NCI-H2107 (cell line): ENCODE data around the gene GPR27.

Source experiments
- DNase-seq: peaks from one replicate; lab custom pipeline; 2025; lab: John Stamatoyannopoulos, UW

The GPR27 gene

DNA sequence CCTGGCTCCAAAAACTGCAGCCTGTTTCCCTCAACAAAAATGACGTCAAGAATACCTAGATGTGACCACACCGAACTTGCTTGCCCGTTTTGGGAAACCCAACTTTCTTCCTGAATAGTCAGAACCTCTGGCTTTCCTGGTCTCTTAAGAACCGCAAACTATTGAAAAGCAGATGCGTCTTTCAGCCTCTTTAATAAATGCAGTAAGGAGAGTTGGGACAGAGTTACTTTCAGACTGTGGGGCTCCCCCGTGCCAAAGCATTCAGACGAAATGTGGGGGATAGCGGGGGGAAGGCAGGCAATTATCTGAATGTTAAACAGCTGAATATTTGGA, 32.5 kb downstream of the GPR27 start:
- DNase-seq: no peak

DNA sequence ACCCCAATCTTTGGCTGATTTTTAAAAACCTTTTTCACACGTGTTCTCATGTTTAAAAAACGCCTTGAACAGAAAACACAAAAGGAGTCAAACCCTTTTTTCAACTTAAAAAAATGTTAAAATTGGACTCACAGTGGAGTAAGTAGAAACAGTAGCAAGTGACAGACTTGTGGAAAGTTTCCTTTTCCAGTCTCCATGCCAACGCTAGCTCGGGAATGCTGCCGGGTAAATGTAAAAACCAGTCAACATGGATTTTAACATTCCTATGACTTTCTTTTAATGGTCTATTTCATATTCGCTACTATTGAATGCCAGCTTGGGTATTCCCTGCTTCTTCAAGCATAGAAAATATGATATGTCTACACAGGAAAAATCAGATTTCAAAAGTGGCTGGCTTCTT, 32.9 kb downstream of the GPR27 start:
- no peak for DNase-seq

DNA sequence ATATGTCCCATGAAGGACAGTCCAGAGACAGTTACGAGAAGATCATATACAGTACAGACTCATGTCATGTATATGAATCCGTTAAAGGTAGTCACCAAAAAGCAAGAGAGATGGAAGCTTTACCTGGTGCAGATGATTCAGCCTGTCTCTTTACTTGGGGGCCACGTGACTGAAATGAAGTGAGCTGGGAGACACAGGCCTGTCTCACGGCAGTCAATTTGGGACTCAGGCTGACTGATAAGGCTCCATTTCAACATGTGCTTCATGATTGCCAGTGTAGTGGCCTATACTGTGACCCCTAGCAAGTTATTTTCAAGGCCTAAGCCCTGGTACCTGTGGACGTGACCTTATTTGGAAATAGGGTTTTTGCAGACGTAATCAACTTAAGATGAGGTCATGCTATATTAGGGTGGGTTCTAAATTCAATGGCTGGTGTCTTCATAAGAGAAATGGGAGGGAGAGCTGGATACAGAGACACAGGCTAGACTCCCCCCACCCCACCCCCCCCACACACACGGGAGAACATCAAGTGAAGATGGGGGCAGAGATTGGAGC, 34.3 kb downstream of the GPR27 start:
- DNase-seq: no peak

DNA sequence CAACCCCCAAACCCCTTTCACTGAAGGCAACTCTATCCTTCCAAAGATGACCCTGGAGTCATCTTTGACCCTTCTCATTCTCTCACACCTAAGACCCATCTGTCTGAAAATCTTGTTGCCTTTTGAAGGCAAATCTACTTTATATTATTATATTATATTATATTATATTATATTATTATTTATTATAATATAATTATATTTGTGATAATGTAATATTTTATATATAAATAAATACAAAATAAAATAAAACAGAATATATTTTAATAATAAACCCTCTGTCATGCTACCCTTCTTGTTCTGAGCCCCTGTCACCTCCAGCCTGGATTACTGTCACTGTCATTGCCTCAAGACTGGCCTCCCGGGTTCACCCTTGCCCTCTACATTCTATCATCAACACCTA, 36.3 kb downstream of the GPR27 start:
- DNase-seq: no peak

DNA sequence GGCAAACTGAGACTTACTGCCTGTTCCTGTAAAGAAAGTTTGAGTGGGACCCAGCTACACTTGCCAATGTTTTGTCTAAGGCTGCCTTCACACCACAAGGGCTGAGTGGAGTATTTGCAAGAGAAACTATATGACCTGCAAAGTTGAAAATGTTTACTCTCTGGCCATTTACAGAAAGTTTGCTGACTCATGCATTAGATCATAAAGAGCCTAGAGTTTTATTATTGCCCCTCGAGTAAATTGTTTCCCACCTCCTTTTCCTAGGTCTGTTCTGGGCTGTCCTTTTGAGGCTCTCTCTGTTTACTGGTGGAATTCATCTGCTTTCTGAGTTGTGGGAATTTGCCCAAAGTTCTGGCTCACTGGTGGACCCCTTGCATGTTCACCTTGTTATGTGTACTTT, 38.0 kb downstream of the GPR27 start:
- no peak for DNase-seq

DNA sequence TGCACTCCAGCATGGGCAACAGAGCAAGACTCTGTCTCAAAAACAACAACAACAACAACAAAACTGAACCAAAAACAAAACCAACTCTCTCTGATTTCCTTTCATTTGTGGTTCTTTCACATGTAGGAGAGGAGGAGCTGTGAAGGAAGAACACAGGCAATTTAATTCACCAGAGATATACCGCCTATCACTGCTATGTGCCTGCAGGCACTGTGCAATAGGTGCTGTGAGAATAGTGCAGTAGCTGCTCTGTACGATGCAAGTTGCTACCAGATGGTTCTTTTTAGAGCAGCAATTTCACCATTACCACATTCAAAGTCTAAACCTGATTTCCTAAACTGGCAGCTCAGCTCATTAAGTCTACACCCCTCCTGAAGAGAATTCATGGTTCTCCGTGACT, 42.6 kb downstream of the GPR27 start:
- DNase-seq: no peak

DNA sequence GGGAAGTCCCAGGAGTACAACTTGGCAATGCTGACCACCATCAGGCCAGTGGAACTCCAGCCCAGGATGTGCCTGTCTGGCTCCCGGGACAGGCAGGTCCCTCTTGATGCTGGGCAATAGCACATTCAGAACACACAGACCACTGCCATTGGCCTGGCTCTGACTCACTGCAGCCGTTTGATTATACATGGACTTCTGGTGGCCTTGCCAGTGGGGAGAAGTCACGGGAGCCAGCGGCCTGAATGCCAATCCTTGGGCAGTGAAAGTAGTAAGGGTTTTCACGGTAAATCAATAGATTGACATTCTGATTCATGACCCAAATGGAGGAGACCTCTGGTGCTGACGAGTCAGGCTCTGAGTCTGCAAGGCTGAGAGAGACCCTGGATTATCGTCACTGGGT, 43.8 kb downstream of the GPR27 start:
- no peak for DNase-seq

DNA sequence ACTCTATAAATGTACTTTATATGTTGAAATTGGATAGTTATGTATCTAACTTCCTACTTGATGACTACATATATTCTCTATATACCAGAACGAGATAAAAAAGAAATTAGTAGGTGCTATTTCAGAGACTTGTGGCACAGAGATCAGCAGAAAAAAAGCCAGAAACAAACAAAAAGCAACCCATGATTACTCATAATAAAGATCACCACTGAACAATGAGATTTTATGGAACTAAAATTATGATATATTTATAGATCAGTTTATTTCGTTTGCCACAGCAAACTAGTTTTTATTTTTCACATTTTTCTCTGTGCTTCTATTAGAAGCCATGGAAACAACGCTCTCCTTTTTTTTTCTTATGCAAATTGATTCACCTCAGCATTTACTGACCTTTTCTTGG, 46.4 kb downstream of the GPR27 start:
- no peak for DNase-seq

DNA sequence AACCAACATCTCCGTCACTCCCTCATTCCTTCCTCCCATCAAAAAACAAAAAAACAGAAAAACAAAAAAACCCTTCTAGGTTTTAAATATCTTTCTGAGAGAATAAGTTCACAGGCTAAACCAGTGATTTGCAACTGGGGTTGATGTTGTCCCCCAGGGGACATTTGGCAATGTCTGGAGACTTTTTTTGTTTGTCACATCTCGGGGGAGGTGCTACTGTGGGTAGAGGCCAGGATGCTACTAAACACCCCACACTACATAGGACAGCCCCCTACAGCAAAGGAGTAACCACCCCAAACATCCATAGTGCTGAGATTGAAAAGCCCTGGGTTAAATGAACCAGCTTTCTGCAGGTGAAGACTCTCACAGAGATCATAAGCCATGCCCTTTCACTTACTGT, 48.3 kb downstream of the GPR27 start:
- DNase-seq: no peak

DNA sequence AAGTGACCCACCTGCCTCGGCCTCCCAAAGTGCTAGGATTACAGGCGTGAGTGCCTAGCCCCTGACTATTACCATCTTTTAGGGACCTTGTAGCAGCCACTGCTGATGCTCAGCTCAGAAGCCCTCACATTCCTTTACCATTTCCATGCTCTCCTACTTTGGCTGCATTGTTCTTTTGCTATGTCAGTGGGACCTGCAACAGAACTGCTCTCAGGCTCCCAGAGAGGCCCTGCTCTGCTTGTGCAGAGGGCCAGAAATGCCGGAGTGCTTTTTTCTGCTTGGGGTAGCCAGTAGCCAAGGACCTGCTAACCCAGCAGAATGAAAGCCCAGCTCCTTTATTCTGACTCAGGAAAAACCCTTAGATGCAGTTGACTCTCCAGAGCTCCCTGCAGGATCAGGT, 49.6 kb downstream of the GPR27 start:
- no peak for DNase-seq

DNA sequence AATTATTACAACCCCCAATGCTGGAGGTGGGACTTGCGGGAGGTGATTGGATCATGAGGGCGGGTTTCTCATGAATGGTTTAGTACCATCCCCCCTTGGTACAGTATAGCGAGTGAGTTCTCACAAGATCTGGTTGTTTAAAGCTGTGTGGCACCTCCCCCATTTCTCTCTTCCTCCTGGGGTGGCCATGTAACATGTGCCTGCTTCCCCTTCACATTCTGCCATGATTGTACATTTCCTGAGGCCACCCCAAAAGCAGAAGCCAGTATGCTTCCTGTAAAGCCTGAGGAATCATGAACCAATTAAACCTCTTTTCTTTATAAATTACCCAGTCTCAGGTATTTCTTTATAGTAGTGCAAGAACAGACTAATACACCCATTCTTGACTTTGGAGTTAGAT, 51.5 kb downstream of the GPR27 start:
- no peak for DNase-seq

DNA sequence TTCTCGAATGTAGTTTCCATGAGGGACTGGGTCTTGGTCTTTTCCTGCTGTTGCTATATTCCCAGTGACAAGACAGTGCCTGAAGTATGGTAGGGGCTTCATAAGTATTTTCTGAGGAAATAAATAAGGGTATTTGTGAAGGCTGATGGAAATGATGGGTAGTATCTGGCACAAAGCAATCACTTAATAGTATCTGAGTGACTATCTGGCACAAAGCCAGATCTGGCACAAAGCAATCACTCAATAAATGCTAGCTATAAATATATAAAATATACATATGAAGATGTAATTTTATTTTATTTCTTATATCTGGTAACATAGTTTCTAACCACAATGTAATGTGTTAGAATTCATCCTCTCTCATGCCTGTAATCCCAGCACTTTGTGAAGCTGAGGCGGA, 52.0 kb downstream of the GPR27 start:
- DNase-seq: no peak
